Tibial nerve (tissue), 3 donors: ENCODE measurements around the gene LRRC46.

Experiments
- CTCF ChIP-seq, 5 experiments: fragments of 200-600 bp in 3 of 5; fragments of 450-650 bp in 2 of 5; sonication (generic) in 3 of 5; IDR thresholded peaks; one replicate each; pipeline ENCODE4 v1.5.1; 2016 to 2019; ENCODE audit warnings: antibody characterized with exemption in 5 of 5, mild to moderate bottlenecking in 3 of 5, moderate library complexity in 2 of 5
- POLR2A ChIP-seq, 2 donors: fragments of 450-650 bp; IDR thresholded peaks; one replicate each; pipeline ENCODE4 v1.6.1; 2017; ENCODE audit warnings: antibody characterized with exemption in 2 of 2, mild to moderate bottlenecking in 2 of 2, moderate library complexity in 2 of 2

- TF ChIP-seq CTCF (IDR thresholded peaks at IDR 0.05): no peak
- no peak for TF ChIP-seq POLR2A (IDR thresholded peaks at IDR 0.05)
Measured at GRCh38 chr17:47851764-47852112, 20.3 kb downstream of the LRRC46 start.
